ENCODE measurements around the gene FRK.
"Not testable (repeated sequence)": the region's sequence is repeated elsewhere in the genome, so short reads cannot be mapped to it uniquely, and the experiment has no call there.

FRK gene

DNA sequence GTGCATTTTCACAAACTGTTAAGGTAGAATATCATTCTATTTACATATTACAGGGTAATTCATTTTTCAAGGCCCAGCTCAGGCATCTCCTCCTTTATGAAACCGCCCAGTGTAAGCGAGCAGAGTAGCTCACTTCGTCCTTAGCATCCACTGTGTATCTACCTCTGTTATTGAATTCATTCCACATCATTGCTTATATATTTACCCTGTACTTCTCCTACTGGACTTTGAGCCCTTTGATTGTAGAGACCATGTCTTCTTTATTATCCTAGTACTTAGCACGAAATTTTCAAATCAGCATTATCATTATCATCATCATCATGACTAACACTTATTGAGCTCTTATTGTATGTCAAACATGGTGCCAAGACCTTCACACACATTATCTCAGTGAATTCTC lies 76.7 kb downstream of the FRK start:
- Histone ChIP-seq H3K4me1 (ENCODE audit: control insufficient read depth, insufficient read depth, low read length) (peaks cover 5% of the 10 kb centered on the region), H3K36me3 (ENCODE audit: control insufficient read depth, insufficient read depth, low read length) (no peaks in the 10 kb centered on the region), H3K9ac (ENCODE audit: low read length) (no peak overlapping the region), H3K9me3 (ENCODE audit: control insufficient read depth, low read length) (no peaks in the 10 kb centered on the region), H3K27me3 (ENCODE audit: control insufficient read depth, insufficient read depth, low read length) (no peaks in the 10 kb centered on the region), H3K4me3 (ENCODE audit: low read length) (no peak overlapping the region)

DNA sequence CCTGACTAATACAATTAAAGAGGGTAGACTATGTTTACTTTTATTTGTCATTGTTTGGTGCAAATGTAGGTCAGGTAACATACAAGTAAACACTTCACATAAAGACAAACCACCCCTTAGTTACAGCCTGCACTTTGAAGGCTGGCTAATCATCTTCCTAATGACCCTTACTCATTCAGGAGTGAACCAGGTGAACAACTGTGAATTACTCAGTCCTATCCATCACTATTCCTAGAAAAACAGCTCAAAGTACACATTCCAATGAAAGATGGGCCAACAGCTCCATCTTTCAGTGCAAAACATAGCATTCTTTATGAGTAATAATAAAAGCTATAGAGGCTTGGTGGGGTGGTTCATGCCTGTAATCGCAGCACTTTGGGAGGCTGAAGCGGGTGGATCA lies 78.2 kb downstream of the FRK start:
- no peaks in the 10 kb centered on the region for H3K36me3 ChIP-seq (ENCODE audit: control insufficient read depth, insufficient read depth, low read length)
- H3K9ac ChIP-seq (ENCODE audit: low read length): no peak overlapping the region
- no peak overlapping the region for H3K4me3 ChIP-seq (ENCODE audit: low read length)
- H3K27me3 ChIP-seq (ENCODE audit: control insufficient read depth, insufficient read depth, low read length): no peaks in the 10 kb centered on the region
- H3K9me3 ChIP-seq (ENCODE audit: control insufficient read depth, low read length): no peaks in the 10 kb centered on the region
- peaks cover 7% of the 10 kb centered on the region for H3K4me1 ChIP-seq (ENCODE audit: control insufficient read depth, insufficient read depth, low read length)

DNA sequence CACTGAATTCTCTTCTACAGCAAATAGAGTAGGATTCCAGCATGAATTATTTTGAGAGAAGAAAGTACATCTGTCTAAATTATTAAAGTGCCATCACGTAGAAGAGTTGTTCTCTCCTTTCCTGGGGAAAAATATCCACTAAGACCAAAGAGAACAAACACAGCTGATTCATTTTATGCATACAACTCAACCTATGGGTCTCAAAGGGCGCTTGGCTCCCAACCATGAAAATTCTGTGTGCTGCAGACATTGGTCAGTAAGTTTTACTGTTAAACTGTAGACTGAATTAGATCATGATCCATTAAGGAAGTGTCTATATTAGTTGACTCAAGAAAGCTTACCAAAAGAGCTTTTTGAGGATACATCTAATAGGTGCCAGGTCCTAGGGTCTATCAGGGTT lies 83.5 kb downstream of the FRK start:
- peaks cover 8% of the 10 kb centered on the region for H3K4me1 ChIP-seq (ENCODE audit: control insufficient read depth, insufficient read depth, low read length)
- H3K36me3 ChIP-seq (ENCODE audit: control insufficient read depth, insufficient read depth, low read length): no peaks in the 10 kb centered on the region
- H3K27me3 ChIP-seq (ENCODE audit: control insufficient read depth, insufficient read depth, low read length): no peaks in the 10 kb centered on the region
- H3K9ac ChIP-seq (ENCODE audit: low read length): no peak overlapping the region
- H3K9me3 ChIP-seq (ENCODE audit: control insufficient read depth, low read length): no peaks in the 10 kb centered on the region
- H3K4me3 ChIP-seq (ENCODE audit: low read length): no peak overlapping the region

DNA sequence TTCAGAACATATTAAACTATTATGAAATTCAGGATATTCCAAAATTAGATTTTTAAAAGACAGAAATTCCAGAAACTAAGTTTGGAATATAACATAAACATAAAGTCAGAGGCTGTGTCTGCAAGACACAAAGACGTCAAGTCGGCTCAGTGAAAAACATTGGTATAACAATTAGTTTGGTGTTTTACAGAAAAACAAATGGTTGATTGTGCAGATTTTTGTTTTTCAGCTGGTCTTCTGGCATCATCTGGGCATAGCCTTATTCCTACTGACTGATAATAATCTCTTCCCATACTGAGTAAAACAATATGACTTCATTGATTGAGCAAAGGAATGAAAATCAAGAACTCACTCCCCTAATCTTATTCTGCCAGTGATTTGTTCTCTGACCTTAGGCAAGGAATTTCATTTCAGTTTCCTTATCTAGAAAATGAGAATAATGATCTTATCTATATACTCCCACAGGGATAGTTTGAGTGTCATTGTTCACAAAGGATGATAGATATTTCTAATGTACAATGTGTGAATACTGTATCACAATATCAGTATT lies 84.3 kb downstream of the FRK start:
- H3K27me3 ChIP-seq (ENCODE audit: control insufficient read depth, insufficient read depth, low read length): no peaks in the 10 kb centered on the region
- H3K36me3 ChIP-seq (ENCODE audit: control insufficient read depth, insufficient read depth, low read length): no peaks in the 10 kb centered on the region
- no peak overlapping the region for H3K4me3 ChIP-seq (ENCODE audit: low read length)
- H3K9me3 ChIP-seq (ENCODE audit: control insufficient read depth, low read length): no peaks in the 10 kb centered on the region
- no peak overlapping the region for H3K9ac ChIP-seq (ENCODE audit: low read length)
- H3K4me1 ChIP-seq (ENCODE audit: control insufficient read depth, insufficient read depth, low read length): peaks cover 14% of the 10 kb centered on the region

DNA sequence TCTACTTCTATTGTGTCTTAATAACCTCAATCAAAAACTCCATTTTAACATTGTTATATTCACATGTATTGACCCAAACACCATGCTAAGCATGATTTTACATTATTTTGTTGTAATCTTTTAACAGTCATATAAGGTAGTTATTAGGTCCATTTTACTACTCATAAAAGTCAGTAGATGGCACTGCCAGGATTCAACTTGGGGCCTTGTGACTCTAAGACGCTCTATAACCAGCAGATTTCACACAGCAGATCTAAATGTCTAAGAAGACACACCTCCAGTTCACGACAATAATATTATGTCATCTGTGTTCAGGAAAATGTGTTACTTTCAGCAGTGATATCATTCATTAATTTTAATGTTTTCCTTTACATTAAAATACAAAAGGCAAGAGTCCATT lies 88.0 kb downstream of the FRK start:
- no peaks in the 10 kb centered on the region for H3K9me3 ChIP-seq (ENCODE audit: control insufficient read depth, low read length)
- H3K4me1 ChIP-seq (ENCODE audit: control insufficient read depth, insufficient read depth, low read length): peaks cover 15% of the 10 kb centered on the region
- H3K36me3 ChIP-seq (ENCODE audit: control insufficient read depth, insufficient read depth, low read length): no peaks in the 10 kb centered on the region
- no peaks in the 10 kb centered on the region for H3K27me3 ChIP-seq (ENCODE audit: control insufficient read depth, insufficient read depth, low read length)
- H3K4me3 ChIP-seq (ENCODE audit: low read length): no peak overlapping the region
- H3K9ac ChIP-seq (ENCODE audit: low read length): no peak overlapping the region

DNA sequence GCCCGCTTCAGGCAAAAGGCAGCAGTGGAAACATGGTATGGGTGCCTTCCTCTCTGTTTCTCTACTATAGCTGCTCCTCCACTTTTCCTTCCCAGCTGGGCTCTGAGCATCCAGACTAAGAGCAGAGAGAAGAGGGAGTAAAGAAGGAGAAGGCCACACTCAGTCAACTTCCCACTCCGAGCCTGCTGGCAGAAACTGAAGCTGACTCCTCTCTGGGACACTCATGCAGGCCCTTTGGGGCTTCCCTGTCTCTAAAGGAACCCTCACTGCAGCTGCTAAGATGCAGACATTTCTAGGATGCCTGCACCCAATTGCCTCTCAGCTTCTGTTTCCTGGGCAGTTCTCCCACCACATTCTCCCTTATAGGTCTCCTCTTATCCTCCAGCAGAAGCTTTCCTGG lies 88.9 kb downstream of the FRK start:
- H3K9me3 ChIP-seq (ENCODE audit: control insufficient read depth, low read length): no peaks in the 10 kb centered on the region
- no peak overlapping the region for H3K9ac ChIP-seq (ENCODE audit: low read length)
- H3K36me3 ChIP-seq (ENCODE audit: control insufficient read depth, insufficient read depth, low read length): no peaks in the 10 kb centered on the region
- H3K4me3 ChIP-seq (ENCODE audit: low read length): no peak overlapping the region
- H3K4me1 ChIP-seq (ENCODE audit: control insufficient read depth, insufficient read depth, low read length): peaks cover 9% of the 10 kb centered on the region
- no peaks in the 10 kb centered on the region for H3K27me3 ChIP-seq (ENCODE audit: control insufficient read depth, insufficient read depth, low read length)

DNA sequence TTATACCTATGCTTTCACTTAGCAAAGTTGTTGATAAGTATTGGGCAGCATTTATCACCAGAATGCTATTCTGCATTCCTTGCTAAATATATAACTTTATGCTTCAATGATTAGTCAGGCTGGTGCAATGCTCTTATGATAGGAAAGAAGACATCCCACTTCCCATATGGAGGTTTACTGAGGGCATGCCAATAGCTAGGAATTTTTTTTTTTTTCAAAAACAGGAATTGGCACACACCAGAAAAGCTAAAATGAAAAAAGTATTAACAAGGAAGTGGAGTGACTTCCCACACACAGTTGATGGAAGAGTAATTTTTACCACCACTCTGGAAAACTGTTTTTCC lies 90.8 kb downstream of the FRK start:
- no peaks in the 10 kb centered on the region for H3K36me3 ChIP-seq (ENCODE audit: control insufficient read depth, insufficient read depth, low read length)
- no peaks in the 10 kb centered on the region for H3K27me3 ChIP-seq (ENCODE audit: control insufficient read depth, insufficient read depth, low read length)
- peaks cover 9% of the 10 kb centered on the region for H3K4me1 ChIP-seq (ENCODE audit: control insufficient read depth, insufficient read depth, low read length)
- no peak overlapping the region for H3K9ac ChIP-seq (ENCODE audit: low read length)
- H3K4me3 ChIP-seq (ENCODE audit: low read length): no peak overlapping the region
- H3K9me3 ChIP-seq (ENCODE audit: control insufficient read depth, low read length): no peaks in the 10 kb centered on the region

DNA sequence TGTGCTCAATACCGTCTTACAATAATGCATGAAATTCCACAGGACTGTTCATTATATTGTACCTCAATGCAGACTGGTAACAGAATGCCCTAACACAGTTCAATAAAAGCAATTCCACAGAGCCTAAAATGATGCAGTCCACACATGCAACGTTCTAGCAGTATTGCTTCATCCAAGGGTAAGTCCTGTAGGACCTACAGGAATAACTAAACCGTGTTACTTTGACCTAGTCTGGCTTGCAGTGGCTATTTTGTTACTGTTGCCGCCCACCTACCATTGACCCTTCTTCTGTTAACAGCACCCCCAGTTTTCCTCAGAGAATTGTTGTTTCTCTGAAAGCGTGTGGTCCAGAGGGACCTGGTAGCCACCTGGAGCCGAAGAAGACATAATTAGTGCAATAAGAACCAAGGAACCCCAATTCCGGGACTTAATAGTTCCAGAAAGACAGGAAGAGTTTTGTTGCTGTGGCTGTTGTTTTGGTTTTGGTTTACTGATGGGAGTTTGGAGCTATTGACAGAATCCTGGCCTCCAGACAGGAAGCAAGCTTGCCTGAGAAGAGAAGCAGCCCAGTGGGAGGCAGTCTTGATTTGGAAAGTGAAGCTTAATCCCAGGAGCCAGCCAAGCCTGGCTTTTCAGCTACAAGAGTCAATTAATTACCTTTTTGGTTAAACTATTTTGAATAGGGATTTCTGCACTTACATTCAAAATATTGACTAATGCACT lies 91.3 kb downstream of the FRK start:
- Histone ChIP-seq H3K9ac (ENCODE audit: low read length) (no peak overlapping the region), H3K36me3 (ENCODE audit: control insufficient read depth, insufficient read depth, low read length) (no peaks in the 10 kb centered on the region), H3K4me1 (ENCODE audit: control insufficient read depth, insufficient read depth, low read length) (peaks cover 9% of the 10 kb centered on the region), H3K27me3 (ENCODE audit: control insufficient read depth, insufficient read depth, low read length) (no peaks in the 10 kb centered on the region), H3K9me3 (ENCODE audit: control insufficient read depth, low read length) (no peaks in the 10 kb centered on the region), H3K4me3 (ENCODE audit: low read length) (no peak overlapping the region)

DNA sequence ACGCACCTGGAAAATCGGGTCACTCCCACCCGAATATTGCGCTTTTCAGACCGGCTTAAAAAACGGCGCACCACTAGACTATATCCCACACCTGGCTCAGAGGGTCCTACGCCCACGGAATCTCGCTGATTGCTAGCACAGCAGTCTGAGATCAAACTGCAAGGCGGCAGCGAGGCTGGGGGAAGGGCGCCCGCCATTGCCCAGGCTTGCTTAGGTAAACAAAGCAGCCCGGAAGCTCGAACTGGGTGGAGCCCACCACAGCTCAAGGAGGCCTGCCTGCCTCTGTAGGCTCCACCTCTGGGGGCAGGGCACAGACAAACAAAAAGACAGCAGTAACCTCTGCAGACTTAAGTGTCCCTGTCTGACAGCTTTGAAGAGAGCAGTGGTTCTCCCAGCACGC lies 100.4 kb downstream of the FRK start:
- not testable (repeated sequence) for H3K9me3 ChIP-seq (ENCODE audit: control insufficient read depth, low read length); H3K4me1 ChIP-seq (ENCODE audit: control insufficient read depth, insufficient read depth, low read length); H3K4me3 ChIP-seq (ENCODE audit: low read length); H3K9ac ChIP-seq (ENCODE audit: low read length); H3K27me3 ChIP-seq (ENCODE audit: control insufficient read depth, insufficient read depth, low read length); H3K36me3 ChIP-seq (ENCODE audit: control insufficient read depth, insufficient read depth, low read length)

DNA sequence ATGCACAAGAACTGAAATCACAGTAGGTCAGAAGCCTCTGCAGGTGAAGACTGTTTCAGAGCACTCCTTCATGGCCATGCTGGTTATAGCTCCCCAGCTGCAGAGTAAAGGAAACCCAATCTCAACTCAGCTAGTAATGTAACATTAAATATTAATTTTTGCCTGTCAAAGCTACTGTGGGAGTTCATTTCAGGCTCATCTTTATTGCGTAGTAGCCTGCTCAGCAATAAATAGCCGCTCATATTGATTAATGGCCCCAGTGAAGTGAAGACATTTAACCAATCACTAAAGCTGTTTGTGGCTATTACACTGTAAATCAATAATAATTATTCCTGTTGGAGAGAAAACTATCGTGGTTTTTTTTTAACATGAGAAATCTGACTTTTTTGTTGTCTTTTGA lies 101.7 kb downstream of the FRK start:
- H3K9me3 ChIP-seq (ENCODE audit: control insufficient read depth, low read length): no peaks in the 10 kb centered on the region
- H3K4me1 ChIP-seq (ENCODE audit: control insufficient read depth, insufficient read depth, low read length): no peaks in the 10 kb centered on the region
- H3K27me3 ChIP-seq (ENCODE audit: control insufficient read depth, insufficient read depth, low read length): no peaks in the 10 kb centered on the region
- no peaks in the 10 kb centered on the region for H3K36me3 ChIP-seq (ENCODE audit: control insufficient read depth, insufficient read depth, low read length)
- no peak overlapping the region for H3K4me3 ChIP-seq (ENCODE audit: low read length)
- no peak overlapping the region for H3K9ac ChIP-seq (ENCODE audit: low read length)

DNA sequence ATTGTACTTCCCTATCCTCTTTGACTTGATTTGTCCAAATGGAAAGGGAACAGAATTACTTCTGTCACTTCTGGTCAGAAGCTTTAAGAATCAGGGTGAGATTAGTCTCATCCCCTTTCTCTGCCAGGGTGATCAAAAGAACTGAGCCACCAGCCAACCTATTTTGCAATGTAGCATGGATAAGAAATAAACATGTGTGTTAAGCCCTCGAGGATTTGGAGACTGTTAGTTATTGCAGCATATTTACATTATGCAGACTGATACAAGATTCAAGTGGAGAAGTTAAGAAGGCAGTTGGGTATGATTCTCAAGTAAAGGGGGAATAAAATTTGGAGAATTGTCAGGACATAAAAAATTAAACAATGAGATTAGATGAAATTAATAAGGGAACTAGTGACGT lies 106.0 kb downstream of the FRK start:
- no peaks in the 10 kb centered on the region for H3K4me1 ChIP-seq (ENCODE audit: control insufficient read depth, insufficient read depth, low read length)
- no peak overlapping the region for H3K9ac ChIP-seq (ENCODE audit: low read length)
- H3K4me3 ChIP-seq (ENCODE audit: low read length): no peak overlapping the region
- H3K27me3 ChIP-seq (ENCODE audit: control insufficient read depth, insufficient read depth, low read length): no peaks in the 10 kb centered on the region
- H3K9me3 ChIP-seq (ENCODE audit: control insufficient read depth, low read length): no peaks in the 10 kb centered on the region
- H3K36me3 ChIP-seq (ENCODE audit: control insufficient read depth, insufficient read depth, low read length): no peaks in the 10 kb centered on the region

DNA sequence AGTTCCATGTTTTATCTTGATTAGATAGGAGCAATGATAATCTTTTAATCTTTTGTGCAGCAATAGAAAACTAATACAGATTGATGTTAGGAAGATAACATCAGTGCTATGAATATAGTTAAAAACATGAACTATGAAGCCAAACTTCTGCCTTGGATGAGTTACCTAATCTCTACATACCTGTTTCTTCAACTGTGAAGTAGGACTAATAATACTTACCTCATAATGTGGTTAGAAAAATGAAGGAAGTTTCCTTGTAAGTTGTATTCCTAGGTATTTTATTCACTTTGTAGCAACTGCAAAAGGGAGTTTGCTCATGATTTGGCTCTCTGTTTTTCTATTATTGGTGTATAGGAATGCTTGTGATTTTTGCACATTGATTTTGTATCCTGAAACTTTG lies 111.9 kb downstream of the FRK start:
- H3K9me3 ChIP-seq (ENCODE audit: control insufficient read depth, low read length): no peaks in the 10 kb centered on the region
- H3K4me1 ChIP-seq (ENCODE audit: control insufficient read depth, insufficient read depth, low read length): peaks cover 6% of the 10 kb centered on the region
- H3K36me3 ChIP-seq (ENCODE audit: control insufficient read depth, insufficient read depth, low read length): no peaks in the 10 kb centered on the region
- no peak overlapping the region for H3K9ac ChIP-seq (ENCODE audit: low read length)
- no peaks in the 10 kb centered on the region for H3K27me3 ChIP-seq (ENCODE audit: control insufficient read depth, insufficient read depth, low read length)
- no peak overlapping the region for H3K4me3 ChIP-seq (ENCODE audit: low read length)

Data from mucosa of stomach (tissue), 1 donor.